RPMI7951 (cell line): ENCODE measurements around the gene KCNE5. TPM values are rescaled to one million over a fixed set of nuclear protein-coding genes. Genes with fewer than 3 reads are reported as not detected.
"Not testable (repeated sequence)": the region's sequence is repeated elsewhere in the genome, so short reads cannot be mapped to it uniquely, and the experiment has no call there.

Source experiments
- DNase-seq: peaks from one replicate; pipeline ENCODE4 v3.0.0-alpha.2; 2012; ENCODE audit warnings: low read depth
- total RNA-seq: library from RNA; depleted of rRNA; stranded (reverse); fragments of >200 nt; shearing (Covaris generic); gene quantifications from 2 replicates; pipeline ENCODE4 v1.2.3, GENCODE V29; 2014; rRNA removed

Gene KCNE5, protein sequence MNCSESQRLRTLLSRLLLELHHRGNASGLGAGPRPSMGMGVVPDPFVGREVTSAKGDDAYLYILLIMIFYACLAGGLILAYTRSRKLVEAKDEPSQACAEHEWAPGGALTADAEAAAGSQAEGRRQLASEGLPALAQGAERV
- 0.12 and 0.20 TPM in 2 replicates for total RNA-seq

DNA sequence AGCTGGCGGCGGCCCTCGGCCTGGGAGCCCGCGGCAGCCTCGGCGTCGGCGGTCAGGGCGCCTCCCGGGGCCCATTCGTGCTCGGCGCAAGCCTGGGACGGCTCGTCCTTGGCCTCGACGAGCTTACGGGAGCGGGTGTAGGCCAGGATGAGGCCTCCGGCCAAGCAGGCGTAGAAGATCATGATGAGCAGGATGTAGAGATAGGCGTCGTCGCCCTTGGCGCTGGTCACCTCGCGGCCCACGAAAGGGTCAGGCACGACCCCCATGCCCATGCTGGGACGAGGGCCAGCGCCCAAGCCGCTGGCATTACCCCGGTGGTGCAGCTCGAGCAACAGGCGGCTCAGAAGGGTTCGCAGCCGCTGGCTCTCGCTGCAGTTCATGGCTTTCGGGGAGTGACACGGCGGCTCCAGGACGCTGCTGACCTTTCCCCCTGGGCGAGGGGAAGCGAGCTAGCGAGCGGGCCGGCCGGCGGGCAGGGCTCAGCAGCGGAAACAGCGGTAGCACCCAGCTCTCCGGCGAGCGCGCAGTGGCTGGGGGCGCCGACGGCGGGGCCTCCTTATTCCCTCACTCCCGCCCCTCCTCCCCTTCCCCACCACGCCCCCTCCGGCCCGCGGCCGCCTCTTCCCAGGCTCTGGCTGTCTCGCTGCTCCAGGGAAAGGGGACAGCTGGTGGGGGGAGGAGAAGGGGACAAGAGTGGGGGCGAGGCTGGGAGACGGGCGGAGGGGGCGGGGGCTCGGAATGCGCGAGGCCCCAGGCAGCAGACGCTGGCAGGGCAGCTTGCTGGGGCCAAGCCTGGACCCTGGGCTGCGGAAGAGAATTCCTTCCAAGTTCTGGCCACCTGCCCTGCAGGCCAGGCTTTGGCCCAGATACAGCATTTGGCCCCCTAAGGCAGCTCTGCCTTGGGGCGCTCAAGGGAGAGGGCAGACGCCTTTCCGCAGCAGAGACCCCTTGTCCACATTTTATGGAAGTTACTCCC is at the start of gene KCNE5:
KCNE5 (minus strand) TSS at position 532 of the 976 bp plus-strand sequence; CDS start at position 380, 152 bp downstream.
- no peak for DNase-seq

DNA sequence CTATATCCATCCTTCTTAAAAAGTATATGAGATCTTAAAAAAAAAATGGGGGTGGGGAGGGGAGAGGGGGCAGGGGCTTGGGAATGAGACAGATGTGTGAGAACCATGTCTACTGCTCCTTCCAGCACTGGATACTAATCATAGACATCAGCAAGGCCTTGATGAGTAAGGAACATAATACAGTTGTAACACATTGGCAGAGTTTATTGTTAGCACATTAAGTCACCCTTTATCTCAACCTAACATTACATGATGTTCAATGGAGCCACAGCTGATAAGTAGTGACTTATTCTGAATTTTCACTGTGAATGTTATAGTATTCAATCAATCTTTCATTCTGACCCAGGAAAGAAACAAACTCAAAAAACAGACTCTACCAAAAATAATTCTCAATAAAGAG is 47.3 kb upstream of the KCNE5 start:
- DNase-seq = no peak

DNA sequence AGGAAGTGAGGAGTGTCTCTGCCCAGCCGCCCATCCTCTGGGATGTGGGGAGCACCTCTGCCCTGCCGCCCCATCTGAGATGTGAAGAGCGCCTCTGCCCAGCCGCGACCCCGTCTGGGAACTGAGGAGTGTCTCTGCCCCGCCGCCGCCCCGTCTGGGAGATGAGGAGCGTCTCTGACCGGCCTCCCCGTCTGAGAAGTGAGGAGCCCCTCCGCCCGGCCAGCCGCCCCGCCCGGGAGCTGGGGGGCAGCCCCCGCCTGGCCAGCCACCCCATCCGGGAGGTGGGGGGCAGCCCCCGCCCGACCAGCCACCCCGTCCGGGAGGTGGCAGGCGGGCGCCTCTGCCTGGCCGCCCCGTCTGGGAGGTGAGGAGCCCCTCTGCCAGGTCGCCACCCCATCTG is 46.2 kb upstream of the KCNE5 start:
- DNase-seq = not testable (repeated sequence)

DNA sequence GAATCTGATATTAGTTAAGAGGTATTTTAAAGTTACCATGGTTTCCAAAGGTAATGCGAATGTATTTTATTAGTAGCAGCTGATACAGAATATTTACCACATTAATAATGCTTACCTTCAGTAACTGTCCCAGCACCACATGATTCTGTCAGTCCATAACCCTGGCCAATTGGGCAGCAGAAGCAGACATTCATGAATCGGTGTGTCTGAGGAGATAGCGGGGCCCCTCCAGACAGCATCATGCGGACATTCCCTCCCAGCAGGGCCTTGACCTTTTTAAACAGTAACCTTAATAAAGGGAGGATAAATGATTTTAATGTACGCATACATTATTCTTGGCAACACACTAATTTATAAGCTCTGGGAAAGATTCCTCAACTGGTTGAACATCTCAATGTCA is 43.0 kb upstream of the KCNE5 start:
- DNase-seq = no peak

DNA sequence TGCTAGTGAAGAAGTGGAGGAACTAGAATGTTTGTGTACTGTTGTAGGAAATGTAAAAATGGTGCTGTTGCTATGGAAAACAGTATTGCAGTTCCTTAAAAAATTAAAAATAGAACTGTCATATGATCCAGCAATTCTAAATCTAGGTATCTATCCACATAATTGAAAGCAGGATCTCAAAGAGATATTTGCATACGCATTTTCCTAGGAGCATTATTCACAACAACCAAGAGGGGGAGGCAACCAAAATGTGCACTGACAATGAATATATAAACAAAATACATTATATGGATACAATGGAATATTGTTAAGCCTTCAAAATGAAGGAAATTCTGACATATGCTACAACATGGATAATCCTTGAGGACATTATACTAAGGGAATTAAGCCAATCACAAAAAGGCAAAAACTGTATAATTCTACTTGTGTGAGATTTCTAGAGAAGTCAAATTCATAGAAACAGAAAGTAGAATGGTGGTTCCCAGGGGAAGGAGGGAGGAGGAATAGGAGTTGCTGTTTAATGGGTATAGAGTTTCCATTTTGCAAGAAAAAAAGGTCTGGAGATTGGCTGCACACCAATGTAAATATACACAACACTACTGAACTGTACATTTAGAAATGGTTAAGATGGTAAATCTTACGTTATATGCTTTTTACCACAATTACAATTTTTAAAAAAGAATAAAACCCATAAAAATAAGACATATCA is 35.6 kb upstream of the KCNE5 start:
- no peak for DNase-seq

DNA sequence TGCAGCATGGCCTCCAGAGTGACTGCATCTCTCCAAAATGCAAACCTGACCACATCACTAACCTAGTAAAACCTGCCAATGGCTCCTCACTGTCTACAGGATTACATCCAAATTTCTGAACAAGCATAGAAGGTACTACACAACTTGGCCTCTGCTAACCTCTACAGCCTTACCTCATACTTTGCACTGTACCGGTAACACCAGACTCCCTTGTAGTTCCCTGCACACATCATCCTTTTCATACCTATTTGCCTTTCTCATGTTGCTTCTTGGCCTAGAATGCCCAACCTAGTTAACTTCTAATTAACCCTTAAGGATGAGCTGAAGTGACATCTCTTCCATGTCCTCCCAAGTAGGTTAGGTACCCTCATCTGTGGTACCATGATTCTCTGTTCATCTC is 33.4 kb upstream of the KCNE5 start:
- no peak for DNase-seq

DNA sequence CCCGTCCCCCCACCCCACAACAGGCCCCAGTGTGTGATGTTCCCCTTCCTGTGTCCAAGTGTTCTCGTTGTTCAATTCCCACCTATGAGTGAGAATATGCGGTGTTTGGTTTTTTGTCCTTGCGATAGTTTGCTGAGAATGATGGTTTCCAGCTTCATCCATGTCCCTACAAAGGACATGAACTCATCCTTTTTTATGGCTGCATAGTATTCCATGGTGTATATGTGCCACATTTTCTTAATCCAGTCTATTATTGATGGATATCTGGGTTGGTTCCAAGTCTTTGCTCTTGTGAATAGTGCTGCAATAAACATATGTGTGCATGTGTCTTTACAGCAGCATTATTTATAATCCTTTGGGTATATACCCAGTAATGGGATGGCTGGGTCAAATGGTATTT is 32.4 kb upstream of the KCNE5 start:
- DNase-seq = not testable (repeated sequence)

DNA sequence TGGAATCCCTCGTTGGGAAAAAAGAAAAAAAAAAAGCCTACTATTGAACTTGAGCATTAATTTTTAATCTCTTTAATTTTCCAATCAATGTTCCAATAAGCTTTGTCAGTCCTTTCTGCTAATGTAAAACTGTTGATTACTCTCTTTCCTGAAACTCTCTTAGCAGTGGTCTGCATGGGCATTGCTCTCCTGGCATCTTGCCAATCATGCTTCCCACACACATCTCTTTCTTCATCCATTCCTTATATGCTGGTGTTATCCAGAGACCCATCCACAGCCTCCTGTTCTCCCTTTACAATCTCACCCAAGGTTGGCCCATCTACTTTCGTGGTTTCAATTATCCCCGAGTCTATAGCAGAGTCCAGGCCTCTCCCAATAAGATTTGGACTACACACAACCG is 31.8 kb upstream of the KCNE5 start:
- no peak for DNase-seq

DNA sequence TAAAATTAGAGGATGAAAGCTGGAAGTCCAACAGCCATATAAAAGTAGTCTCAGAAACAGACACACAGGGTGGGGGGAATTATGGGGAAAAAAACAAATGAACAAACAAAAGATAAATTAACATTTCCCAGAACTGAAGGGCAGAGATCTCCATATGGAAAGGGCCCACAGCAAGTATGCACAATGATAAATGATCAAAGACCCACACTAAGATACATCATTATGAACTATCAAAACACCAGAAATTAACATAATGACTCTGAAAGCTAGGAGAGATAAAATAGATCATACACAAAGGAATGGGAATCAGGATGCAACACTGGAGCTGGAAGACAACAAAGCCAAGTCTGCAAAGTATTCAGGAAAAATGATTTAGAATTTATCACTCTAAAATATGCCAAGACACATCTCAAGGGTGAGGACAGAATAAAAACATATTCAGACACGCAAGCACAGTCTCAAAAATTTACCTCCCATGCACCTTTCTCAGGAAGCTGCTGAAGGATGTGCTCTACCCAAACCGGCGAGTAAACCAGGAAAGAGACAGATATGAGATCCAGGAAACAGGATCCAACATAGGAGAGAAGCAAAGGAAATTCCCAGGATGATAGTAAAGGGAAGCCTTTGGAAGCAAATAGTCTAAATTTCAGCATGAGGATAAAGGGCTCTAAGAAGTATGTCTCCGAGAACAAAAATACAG is 30.7 kb upstream of the KCNE5 start:
- DNase-seq = no peak

DNA sequence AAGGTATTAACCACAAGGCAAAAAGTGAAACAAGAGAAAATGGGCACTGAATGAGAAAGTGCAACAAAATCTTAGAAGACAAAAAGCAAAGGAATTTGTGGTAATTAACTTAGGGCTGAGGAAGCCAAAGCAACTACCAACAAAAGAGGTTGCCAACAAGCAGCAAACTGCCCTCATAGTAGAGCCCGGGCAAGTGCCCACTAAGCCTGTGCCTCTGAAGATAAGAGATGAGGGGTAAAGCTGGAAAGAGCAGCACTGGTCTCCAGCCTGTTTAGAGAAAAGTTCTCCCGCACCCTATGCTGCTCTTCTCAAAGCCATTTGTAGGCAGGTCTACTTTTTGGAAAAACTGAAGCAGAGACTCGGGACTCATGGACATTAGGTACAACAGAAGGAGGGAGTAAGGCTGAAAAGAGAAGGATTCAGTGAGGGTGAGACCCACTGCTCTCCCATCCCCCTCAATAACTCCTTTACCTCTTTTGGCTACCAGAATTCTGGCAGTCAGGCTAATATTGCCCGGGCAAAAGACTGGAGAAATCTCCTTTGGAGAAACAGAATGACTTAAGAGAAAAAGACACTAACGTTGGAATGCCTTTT is 29.6 kb upstream of the KCNE5 start:
- DNase-seq = no peak

DNA sequence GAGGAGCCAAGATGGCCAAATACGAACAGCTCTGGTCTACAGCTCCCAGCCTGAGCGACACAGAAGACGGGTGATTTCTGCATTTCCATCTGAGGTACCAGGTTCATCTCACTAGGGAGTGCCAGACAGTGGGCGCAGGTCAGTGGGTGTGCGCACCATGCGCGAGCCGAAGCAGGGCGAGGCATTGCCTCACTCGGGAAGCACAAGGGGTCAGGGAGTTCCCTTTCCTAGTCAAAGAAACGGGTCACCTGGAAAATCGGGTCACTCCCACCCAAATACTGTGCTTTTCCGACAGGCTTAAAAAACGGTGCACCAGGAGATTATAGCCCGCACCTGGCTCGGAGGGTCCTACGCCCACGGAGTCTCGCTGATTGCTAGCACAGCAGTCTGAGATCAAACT is 19.7 kb upstream of the KCNE5 start:
- DNase-seq = not testable (repeated sequence)

DNA sequence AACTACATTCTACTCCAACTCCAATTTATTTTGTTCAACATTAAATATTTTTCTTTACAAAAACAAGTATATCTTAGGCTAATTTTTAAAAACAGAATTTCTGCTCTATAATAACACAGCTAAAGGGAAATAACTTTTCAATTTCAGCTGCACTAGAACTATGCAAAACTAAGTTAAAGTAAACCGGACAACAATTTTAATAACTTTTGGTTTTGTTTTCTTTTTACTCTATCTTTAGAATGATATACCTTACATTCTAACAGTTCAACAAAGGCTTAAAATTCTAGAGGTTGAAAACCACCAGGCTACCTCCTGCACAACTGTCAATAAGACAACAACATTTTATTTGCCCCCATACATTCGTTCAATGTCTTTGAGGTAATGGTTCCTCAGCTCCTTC is 18.7 kb upstream of the KCNE5 start:
- DNase-seq = no peak

DNA sequence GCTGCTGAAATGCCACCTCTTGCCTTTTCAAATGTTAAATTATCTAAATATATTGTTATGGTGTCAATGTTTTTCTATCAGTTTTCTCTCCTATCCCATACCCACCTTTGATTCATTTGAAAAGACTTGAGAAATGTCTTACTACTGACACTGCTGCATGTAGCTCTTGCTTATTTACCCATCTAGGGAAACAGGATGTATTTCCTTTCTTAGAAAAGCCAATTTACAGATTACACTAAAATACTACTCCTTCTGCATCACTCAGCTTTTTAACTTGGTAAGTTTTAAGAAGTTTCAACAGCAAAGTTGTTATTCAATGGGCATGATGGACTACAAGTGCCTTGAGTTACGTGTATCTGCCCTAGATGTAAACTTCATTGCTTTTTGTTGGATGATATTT is 13.2 kb upstream of the KCNE5 start:
- no peak for DNase-seq

DNA sequence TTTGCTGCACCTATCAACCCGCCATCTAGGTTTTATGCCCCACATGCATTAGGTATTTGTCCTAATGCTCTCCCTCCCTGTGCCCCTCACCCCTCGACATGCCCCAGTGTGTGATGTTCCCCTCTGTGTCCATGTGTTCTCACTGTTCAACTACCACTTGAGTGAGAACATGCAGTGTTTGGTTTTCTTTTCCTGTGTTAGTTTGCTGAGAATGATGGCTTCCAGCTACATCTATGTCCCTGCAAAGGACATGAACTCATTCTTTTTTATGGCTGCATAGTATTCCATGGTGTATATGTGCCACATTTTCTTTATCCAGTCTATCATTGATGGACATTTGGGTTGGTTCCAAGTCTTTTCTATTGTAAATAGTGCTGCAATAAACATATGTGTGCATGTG is 12.5 kb upstream of the KCNE5 start:
- not testable (repeated sequence) for DNase-seq

DNA sequence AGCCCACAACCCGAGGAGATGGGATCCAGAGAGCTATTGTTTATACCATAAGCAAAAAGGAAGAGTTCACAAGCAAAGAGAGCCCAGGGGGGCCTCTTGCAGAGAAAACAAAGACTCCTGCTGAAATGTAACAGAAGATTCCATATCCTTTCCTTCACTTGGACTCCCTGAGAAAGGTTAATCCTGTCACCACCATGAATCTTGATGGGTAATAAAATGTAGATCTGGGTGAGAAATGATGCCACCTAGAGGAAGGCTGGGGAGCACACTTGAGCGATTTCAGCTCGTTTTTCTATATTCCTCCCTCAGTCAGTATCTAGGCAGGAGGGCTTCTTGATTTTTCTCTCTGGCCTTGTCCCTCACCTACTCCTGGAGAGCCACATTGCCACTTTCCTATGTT is 10.2 kb upstream of the KCNE5 start:
- DNase-seq = peak; percentile 2

DNA sequence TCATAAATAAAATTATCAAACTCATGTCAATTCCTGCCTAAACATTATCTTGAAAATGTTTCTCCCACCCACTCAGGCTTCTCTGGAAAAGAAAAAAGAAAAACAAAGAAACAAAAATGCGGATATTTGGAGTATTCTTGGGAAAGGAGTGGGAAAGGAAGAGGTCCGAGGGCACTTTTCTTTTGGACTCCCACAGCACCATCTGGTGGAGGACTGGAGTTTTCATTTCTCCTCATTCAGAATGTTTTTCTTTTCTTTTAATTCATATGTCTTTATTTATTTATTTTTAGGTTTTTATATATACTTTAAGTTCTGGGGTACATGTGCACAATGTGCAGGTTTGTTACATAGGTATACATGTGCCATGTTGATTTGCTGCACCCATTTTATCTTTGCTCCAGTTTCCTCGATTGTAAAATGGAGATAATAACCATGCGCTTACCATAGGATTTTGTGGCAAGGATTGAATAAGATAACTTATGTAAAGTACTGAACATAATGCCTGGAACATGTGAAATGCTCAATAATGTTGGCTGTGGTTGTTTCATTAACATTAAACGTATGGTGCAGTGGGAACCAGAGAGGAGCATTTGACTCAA is 8.0 kb upstream of the KCNE5 start:
- peak; percentile 2 for DNase-seq

DNA sequence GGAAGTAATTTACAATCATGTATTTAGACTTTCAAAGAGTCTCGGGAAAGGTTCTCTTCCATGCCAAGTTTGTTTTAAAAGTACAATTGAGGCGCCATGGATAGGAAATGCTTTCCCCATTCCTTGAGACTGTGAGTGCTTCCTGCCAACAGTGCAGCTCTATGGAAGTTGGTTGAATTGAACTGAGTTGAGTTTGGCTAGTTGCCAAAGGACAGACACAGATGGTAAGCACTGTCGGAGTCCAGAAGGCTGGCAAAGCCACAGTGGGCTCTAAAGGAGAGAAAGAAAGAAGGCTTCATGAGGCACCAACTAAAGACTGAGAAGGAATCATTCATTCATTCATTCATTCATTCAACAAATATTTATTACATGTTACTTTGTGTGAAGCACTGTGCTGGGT is 4.3 kb upstream of the KCNE5 start:
- peak; percentile 1 for DNase-seq

DNA sequence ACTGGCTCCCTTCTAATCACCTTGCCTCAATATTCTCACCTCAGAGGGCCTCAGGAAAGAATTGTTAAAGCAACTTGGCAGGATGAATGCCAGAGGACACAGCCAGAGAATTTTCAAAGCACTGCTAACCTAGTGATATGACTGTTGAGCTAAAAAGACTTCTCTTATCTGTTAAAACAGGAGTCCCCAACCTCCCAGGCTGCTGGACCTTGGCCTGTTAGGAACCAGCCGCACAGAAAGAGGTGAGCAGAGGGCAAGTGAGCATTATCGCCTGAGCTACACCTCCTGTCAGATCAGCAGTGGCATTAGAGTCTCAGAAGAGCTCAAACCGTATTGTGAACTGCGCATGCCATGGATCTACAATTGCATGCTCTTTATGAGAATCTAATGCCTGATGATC is 1.7 kb upstream of the KCNE5 start:
- DNase-seq = no peak

DNA sequence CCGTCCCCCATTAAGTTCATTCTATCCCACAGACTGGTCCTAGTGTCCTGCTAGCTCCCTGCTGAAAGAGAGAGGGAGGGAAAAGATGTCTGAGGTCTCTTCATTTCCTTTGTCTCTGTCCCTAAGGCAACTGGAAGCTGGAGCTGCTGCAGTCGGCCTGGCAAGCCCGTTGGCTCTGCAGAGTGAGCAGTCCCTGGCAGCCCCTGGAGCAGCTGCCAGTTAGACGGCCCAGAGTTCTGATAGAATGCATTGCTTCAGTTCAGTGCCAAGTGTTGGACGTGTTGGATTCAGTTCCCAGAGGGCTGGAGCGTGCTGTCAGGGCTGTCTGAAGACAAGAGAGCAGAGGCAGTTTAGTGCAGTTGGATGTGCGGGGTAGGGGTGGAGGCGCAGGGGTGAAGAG is 975 bp downstream of the KCNE5 start:
- DNase-seq = no peak

DNA sequence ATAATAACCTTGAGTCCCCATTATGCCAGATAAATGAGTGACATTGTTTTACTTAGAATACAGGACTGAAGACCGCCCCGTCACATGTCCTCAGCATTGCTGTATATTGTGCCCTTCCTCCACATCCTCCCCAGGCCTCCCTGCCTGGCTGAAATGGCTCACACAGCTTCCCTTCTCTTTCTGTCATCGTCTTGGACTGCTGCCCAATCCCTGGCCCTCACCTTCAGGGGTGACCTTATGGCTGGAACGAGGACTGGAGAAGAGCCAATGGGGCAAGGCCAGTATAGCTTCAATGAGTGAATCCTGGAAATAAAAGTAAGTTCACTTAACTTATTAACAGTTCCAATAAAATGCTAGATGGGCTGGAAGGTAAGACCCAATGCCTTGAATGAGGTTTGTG is 2.7 kb downstream of the KCNE5 start:
- no peak for DNase-seq

DNA sequence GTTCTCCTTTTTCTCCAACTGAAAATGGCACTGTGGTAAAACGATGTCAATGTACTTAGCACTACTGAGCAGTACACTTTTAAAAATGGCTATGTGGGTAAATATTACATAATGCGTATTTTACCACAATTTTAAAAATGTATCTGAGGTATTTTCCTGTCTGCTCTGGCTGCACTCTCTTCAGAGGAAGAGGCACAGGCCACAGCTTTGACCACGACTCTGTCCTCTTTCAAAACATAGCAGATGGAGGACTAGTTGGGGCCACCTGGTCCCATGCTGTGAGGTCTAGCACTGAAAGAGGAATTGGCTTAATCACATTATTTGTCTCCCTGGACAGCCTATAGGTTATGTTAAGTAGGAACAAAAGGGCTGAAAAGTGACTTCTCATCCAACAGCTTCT is 5.2 kb downstream of the KCNE5 start:
- DNase-seq = no peak
